Gastroesophageal sphincter (tissue), 4 donors: ENCODE measurements around the gene RIPK4. TPM values are rescaled to one million over a fixed set of nuclear protein-coding genes. Genes with fewer than 3 reads are reported as not detected.

Experiments
- ATAC-seq: fragments of 150-250 bp; one replicate; pipeline ENCODE4 v1.9.1; 2016; ENCODE audit warnings: mild to moderate bottlenecking, moderate library complexity
- H3K27ac ChIP-seq, 4 donors: fragments of 200-600 bp; sonication (generic) in 3 of 4; 1 replicate in 3 of 4; 2 replicates in 1 of 4; pipeline ENCODE4 v1.5.1; 2016 to 2019
- H3K27me3 ChIP-seq: fragments of 200-600 bp; sonication (generic); one replicate; pipeline ENCODE4 v1.5.1; 2019
- H3K36me3 ChIP-seq, 2 donors: fragments of 200-600 bp; sonication (generic); one replicate each; pipeline ENCODE4 v1.5.1; 2019; ENCODE audit warnings: control low read depth in 1 of 2
- H3K4me1 ChIP-seq, 3 donors: fragments of 200-600 bp; sonication (generic); 1 replicate in 2 of 3; 2 replicates in 1 of 3; pipeline ENCODE4 v1.5.1; 2016 to 2019; ENCODE audit warnings: control low read depth in 2 of 3
- H3K4me3 ChIP-seq, 2 donors: fragments of 200-600 bp; sonication (generic); one replicate each; pipeline ENCODE4 v1.5.1; 2019; ENCODE audit warnings: mild to moderate bottlenecking in 1 of 2, moderate library complexity in 1 of 2
- H3K9me3 ChIP-seq, 3 donors: fragments of 200-600 bp; sonication (generic); one replicate each; pipeline ENCODE4 v1.5.1; 2017 to 2019; ENCODE audit warnings: control low read depth in 2 of 3
- CTCF ChIP-seq, 4 experiments: fragments of 200-600 bp in 2 of 4; fragments of 450-650 bp in 2 of 4; sonication (generic) in 1 of 4; IDR thresholded peaks; one replicate each; pipeline ENCODE4 v1.5.1; 2017 to 2019; ENCODE audit warnings: antibody characterized with exemption in 4 of 4, mild to moderate bottlenecking in 2 of 4, moderate library complexity in 2 of 4
- EP300 ChIP-seq: sonication (generic); formaldehyde crosslinking; IDR thresholded peaks from one replicate; pipeline ENCODE4 v1.6.1; 2017; ENCODE audit warnings: antibody characterized with exemption, mild to moderate bottlenecking
- POLR2A ChIP-seq, 2 donors: fragments of 450-650 bp; IDR thresholded peaks; one replicate each; pipeline ENCODE4 v1.6.1; 2017; ENCODE audit warnings: antibody characterized with exemption in 2 of 2, mild to moderate bottlenecking in 2 of 2, moderate library complexity in 1 of 2
- POLR2AphosphoS5 ChIP-seq: sonication (generic); formaldehyde crosslinking; IDR thresholded peaks from one replicate; pipeline ENCODE4 v1.6.1; 2017; ENCODE audit warnings: antibody characterized with exemption
- WGBS, 2 donors: methylation state at CpG; one replicate each; pipeline ENCODE4 v1.1.5; 2018; ENCODE audit warnings: low coverage in 1 of 2; 5-methylcytosine and 5-hydroxymethylcytosine counted together
- total RNA-seq, 4 donors: library from RNA; depleted of rRNA; stranded (reverse); fragments of >200 nt; gene quantifications; one replicate each; pipeline ENCODE4 v1.1.0, GENCODE V29; 2016

The RIPK4 gene
- total RNA-seq, 4 donors from 2014 or later: 0.40 to 5.8 (median 1.5) TPM

GRCh38 chr21:41742073-41742875, 24.6 kb downstream of the RIPK4 start:
- H3K9me3 ChIP-seq: peaks cover 0 to 15% (median 0%) of the 10 kb centered on the region in 3 donors
- no peak overlapping the region for H3K27ac ChIP-seq
- TF ChIP-seq EP300 (no peak), POLR2A (IDR thresholded peaks at IDR 0.05) (no peak)
- H3K27me3 ChIP-seq: peaks cover 43% of the 10 kb centered on the region
- H3K36me3 ChIP-seq: no peaks in the 10 kb centered on the region
- no peak overlapping the region for H3K4me3 ChIP-seq
- no peaks in the 10 kb centered on the region for H3K4me1 ChIP-seq
- 75 to 81% methylated on average over 15 to 16 of the region's 30 CpGs for WGBS, 2 donors
- no peak for ATAC-seq

- H3K27me3 ChIP-seq: peaks cover 41% of the 10 kb centered on the region
- peaks cover 0 to 17% (median 0%) of the 10 kb centered on the region in 3 donors for H3K9me3 ChIP-seq
- ATAC-seq: no peak
- no peaks in the 10 kb centered on the region for H3K36me3 ChIP-seq
- TF ChIP-seq EP300 (no peak), POLR2A (IDR thresholded peaks at IDR 0.05) (no peak), POLR2AphosphoS5 (no peak), CTCF (IDR thresholded peaks at IDR 0.05) (no peak)
- WGBS, 2 donors: 85 to 87% methylated on average over 6 to 11 of the region's 55 CpGs
- no peak overlapping the region for H3K27ac ChIP-seq
- no peak overlapping the region for H3K4me3 ChIP-seq
- H3K4me1 ChIP-seq: no peaks in the 10 kb centered on the region
Observed at GRCh38 chr21:41741253-41742072, 25.4 kb downstream of the RIPK4 start.

GRCh38 chr21:41740604-41741252, 26.1 kb downstream of the RIPK4 start:
- WGBS, 2 donors: no CpG with 5 or more reads among the region's 41 CpGs
- ATAC-seq: no peak
- Histone ChIP-seq H3K36me3 (no peaks in the 10 kb centered on the region), H3K27ac (no peak overlapping the region), H3K27me3 (peaks cover 38% of the 10 kb centered on the region), H3K9me3 (peaks cover 0 to 17% (median 0%) of the 10 kb centered on the region in 3 donors), H3K4me3 (no peak overlapping the region), H3K4me1 (no peaks in the 10 kb centered on the region)
- no peak for TF ChIP-seq POLR2AphosphoS5
- TF ChIP-seq CTCF (IDR thresholded peaks at IDR 0.05): no peak
- TF ChIP-seq POLR2A (IDR thresholded peaks at IDR 0.05): no peak

- peaks cover 0 to 17% (median 0%) of the 10 kb centered on the region in 3 donors for H3K9me3 ChIP-seq
- no peak overlapping the region for H3K27ac ChIP-seq
- TF ChIP-seq POLR2A (IDR thresholded peaks at IDR 0.05) (no peak), EP300 (no peak), CTCF (IDR thresholded peaks at IDR 0.05) (no peak), POLR2AphosphoS5 (no peak)
- H3K27me3 ChIP-seq: peaks cover 38% of the 10 kb centered on the region
- no peak overlapping the region for H3K4me3 ChIP-seq
- H3K4me1 ChIP-seq: no peaks in the 10 kb centered on the region
- H3K36me3 ChIP-seq: no peaks in the 10 kb centered on the region
- WGBS, 2 donors: 73 to 92% methylated on average over 2 to 8 of the region's 9 CpGs
- ATAC-seq: no peak
Observed at GRCh38 chr21:41739936-41740335, 26.9 kb downstream of the RIPK4 start.

GRCh38 chr21:41739011-41739410, 27.8 kb downstream of the RIPK4 start:
- H3K36me3 ChIP-seq: no peaks in the 10 kb centered on the region
- H3K27me3 ChIP-seq: peaks cover 38% of the 10 kb centered on the region
- H3K4me1 ChIP-seq: no peaks in the 10 kb centered on the region
- 86% methylated on average over 12 of the region's 12 CpGs; no CpG with 5 or more reads in 1 of the 2 donors for WGBS, 2 donors
- no peak for TF ChIP-seq POLR2AphosphoS5
- TF ChIP-seq CTCF (IDR thresholded peaks at IDR 0.05): no peak
- no peak for TF ChIP-seq POLR2A (IDR thresholded peaks at IDR 0.05)
- no peak for TF ChIP-seq EP300
- no peak overlapping the region for H3K4me3 ChIP-seq
- ATAC-seq: no peak
- no peak overlapping the region for H3K27ac ChIP-seq
- peaks cover 0 to 17% (median 0%) of the 10 kb centered on the region in 3 donors for H3K9me3 ChIP-seq
